Esophagus muscularis mucosa (tissue), 4 donors: ENCODE data around the gene CSF1. TPM values are rescaled to one million over a fixed set of nuclear protein-coding genes. Genes with fewer than 3 reads are reported as not detected.
"Not testable (repeated sequence)": the region's sequence is repeated elsewhere in the genome, so short reads cannot be mapped to it uniquely, and the experiment has no call there.

Source experiments
- DNase-seq: peaks from one replicate; pipeline ENCODE4 v3.0.0-alpha.2; 2017; ENCODE audit errors: extremely low spot score
- H3K27ac ChIP-seq, 4 donors: fragments of 200-600 bp; sonication (generic); replicated peaks in 1 of 4; 1 replicate in 3 of 4; 2 replicates in 1 of 4; pipeline ENCODE4 v1.5.1; 2016 to 2019; ENCODE audit warnings: mild to moderate bottlenecking in 1 of 4
- H3K27me3 ChIP-seq, 4 donors: fragments of 200-600 bp; sonication (generic); one replicate each; pipeline versions ENCODE4 v1.5.1 to v1.6.0; 2016 to 2019
- H3K36me3 ChIP-seq, 4 donors: fragments of 200-600 bp; sonication (generic); one replicate each; pipeline ENCODE4 v1.5.1; 2016 to 2019
- H3K4me1 ChIP-seq, 4 donors: fragments of 200-600 bp; sonication (generic); one replicate each; pipeline ENCODE4 v1.5.1; 2016 to 2019
- H3K4me3 ChIP-seq, 4 donors: fragments of 200-600 bp; sonication (generic); 1 replicate in 2 of 4; 2 replicates in 2 of 4; pipeline ENCODE4 v1.5.1; 2016 to 2019; ENCODE audit warnings: mild to moderate bottlenecking in 4 of 4, moderate library complexity in 1 of 4
- H3K9me3 ChIP-seq, 4 donors: fragments of 200-600 bp; sonication (generic); 1 replicate in 3 of 4; 2 replicates in 1 of 4; pipeline ENCODE4 v1.5.1; 2016 to 2019
- EP300 ChIP-seq: sonication (generic); formaldehyde crosslinking; IDR thresholded peaks from one replicate; pipeline ENCODE4 v1.6.1; 2017; ENCODE audit warnings: antibody characterized with exemption
- POLR2A ChIP-seq: fragments of 450-650 bp; IDR thresholded peaks from one replicate; pipeline ENCODE4 v1.6.1; 2017; ENCODE audit warnings: antibody characterized with exemption, moderate library complexity, mild to moderate bottlenecking, low read depth
- POLR2AphosphoS5 ChIP-seq, 2 donors: sonication (generic); formaldehyde crosslinking; IDR thresholded peaks; one replicate each; pipeline ENCODE4 v1.6.1; 2017; ENCODE audit warnings: antibody characterized with exemption in 2 of 2
- WGBS: methylation state at CpG from one replicate; pipeline ENCODE4 v1.1.5; 2018; 5-methylcytosine and 5-hydroxymethylcytosine counted together
- intact Hi-C: fragments of 100-400 bp; cut with DNase I; formaldehyde crosslinking; loops from one replicate; pipeline ENCODE4 v1.15.1; 2023
- total RNA-seq, 4 donors: library from RNA; depleted of rRNA; stranded (reverse); fragments of >200 nt; gene quantifications; one replicate each; pipeline versions ENCODE4 v1.1.0 to v1.2.1, GENCODE V29; 2016
- TF ChIP-seq, protein P1 (sequence below), 3 experiments: fragments of 200-600 bp in 2 of 3; fragments of 450-650 bp in 1 of 3; sonication (generic) in 2 of 3; IDR thresholded peaks; one replicate each; pipeline ENCODE4 v1.5.1; 2017 to 2019; ENCODE audit warnings: antibody characterized with exemption in 3 of 3, mild to moderate bottlenecking in 2 of 3, moderate library complexity in 1 of 3

Gene CSF1
- total RNA-seq, 4 donors from 2014 or later = 27.0 to 92.6 (median 48.1) TPM

DNA sequence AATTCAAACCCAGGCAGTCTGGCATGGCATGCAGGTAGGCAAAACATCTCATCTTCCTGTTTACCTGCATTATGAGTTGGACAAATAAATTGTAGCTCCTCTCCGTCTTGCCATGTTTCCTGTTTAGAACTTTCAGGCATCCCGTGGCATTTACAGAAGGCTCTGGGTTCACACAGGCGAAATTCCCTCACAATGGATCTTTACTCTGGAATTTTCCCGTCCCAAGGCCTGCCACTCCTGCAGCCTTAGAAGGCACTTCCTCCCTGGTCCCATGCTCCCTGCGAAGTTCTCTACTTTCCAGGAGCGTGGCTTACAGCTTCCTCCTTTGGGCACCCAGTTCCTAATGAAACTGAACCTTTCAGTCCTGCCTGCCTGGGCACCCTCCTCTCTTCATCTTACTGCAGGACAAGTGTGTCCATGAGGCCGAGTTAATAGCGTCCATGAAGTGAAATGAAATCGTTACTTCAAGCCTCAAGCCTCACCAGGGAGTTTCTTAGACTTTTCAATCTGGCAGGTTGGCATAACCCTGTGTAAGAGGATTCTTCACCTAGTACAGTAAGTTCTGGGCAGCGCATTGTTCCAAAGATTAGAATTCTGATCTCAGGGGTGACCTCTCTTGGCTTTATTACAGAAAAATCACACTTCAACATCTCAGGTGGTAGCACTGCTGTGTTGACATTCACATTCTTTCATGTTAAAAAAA is 37.1 kb downstream of the CSF1 start:
- intact Hi-C loops = no loop called here
- TF ChIP-seq EP300 (no peak), POLR2A (no peak), POLR2AphosphoS5 (IDR thresholded peaks at IDR 0.05) (no peak)
- TF ChIP-seq, protein P1, sequence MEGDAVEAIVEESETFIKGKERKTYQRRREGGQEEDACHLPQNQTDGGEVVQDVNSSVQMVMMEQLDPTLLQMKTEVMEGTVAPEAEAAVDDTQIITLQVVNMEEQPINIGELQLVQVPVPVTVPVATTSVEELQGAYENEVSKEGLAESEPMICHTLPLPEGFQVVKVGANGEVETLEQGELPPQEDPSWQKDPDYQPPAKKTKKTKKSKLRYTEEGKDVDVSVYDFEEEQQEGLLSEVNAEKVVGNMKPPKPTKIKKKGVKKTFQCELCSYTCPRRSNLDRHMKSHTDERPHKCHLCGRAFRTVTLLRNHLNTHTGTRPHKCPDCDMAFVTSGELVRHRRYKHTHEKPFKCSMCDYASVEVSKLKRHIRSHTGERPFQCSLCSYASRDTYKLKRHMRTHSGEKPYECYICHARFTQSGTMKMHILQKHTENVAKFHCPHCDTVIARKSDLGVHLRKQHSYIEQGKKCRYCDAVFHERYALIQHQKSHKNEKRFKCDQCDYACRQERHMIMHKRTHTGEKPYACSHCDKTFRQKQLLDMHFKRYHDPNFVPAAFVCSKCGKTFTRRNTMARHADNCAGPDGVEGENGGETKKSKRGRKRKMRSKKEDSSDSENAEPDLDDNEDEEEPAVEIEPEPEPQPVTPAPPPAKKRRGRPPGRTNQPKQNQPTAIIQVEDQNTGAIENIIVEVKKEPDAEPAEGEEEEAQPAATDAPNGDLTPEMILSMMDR (IDR thresholded peaks at IDR 0.05) = no peak
- Histone ChIP-seq H3K4me3 (no peak overlapping the region), H3K27me3 (no peaks in the 10 kb centered on the region), H3K27ac (no peak overlapping the region), H3K36me3 (no peaks in the 10 kb centered on the region), H3K9me3 (no peaks in the 10 kb centered on the region), H3K4me1 (peaks cover 0 to 6% (median 5%) of the 10 kb centered on the region in 4 donors)
- DNase-seq = no peak
- WGBS = 84% methylated on average over 10 of the region's 10 CpGs

DNA sequence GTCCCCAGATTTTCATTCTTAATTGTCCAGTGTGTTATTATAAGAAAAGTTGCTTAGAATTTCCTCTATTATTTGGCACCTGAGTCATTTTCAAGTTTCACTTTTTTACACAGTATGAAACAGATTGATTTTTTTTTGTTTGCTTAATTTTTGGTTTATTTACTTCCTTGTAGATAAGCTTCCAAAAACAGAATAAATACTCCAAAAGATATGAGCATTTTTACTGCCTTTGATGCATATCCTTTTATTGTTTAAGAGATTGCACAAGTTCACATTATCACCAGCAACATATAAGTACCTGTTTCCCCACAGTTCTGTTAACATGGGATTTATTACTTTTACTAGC is 37.6 kb downstream of the CSF1 start:
- Histone ChIP-seq H3K27ac (no peak overlapping the region), H3K36me3 (no peaks in the 10 kb centered on the region), H3K4me3 (no peak overlapping the region), H3K9me3 (no peaks in the 10 kb centered on the region), H3K27me3 (no peaks in the 10 kb centered on the region), H3K4me1 (peaks cover 0 to 6% (median 5%) of the 10 kb centered on the region in 4 donors)
- no peak for TF ChIP-seq POLR2AphosphoS5 (IDR thresholded peaks at IDR 0.05)
- no peak for TF ChIP-seq EP300
- TF ChIP-seq, protein P1 (IDR thresholded peaks at IDR 0.05) = no peak
- no peak for TF ChIP-seq POLR2A
- intact Hi-C loops = no loop called here
- no peak for DNase-seq

DNA sequence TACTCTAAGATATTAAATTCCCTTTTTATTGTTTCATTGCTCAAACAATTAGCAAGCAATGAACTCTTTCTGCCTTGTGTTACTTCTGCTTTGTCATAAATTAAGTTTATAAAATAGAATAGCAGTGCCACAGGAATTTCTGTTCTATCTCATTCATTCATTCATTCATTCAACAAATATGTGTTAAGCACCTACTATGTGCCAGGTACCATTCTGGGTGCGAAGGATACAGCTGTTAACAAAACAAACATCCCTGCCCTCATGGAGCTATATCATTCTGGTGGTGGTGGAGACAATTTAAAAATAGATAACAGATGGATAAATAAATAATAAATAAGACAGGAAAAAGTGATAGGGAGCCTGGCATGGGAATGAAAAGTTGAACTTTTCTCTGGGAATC is 39.4 kb downstream of the CSF1 start:
- Histone ChIP-seq H3K4me1 (peaks cover 0 to 10% (median 5%) of the 10 kb centered on the region in 4 donors), H3K4me3 (no peak overlapping the region), H3K27me3 (no peaks in the 10 kb centered on the region), H3K9me3 (no peaks in the 10 kb centered on the region), H3K36me3 (no peaks in the 10 kb centered on the region), H3K27ac (no peak overlapping the region)
- WGBS = 84% methylated on average over 1 of the region's 1 CpG
- intact Hi-C loops = no loop called here
- no peak for DNase-seq
- TF ChIP-seq EP300 (no peak), POLR2AphosphoS5 (IDR thresholded peaks at IDR 0.05) (no peak), POLR2A (no peak)
- TF ChIP-seq, protein P1 (IDR thresholded peaks at IDR 0.05) = no peak

DNA sequence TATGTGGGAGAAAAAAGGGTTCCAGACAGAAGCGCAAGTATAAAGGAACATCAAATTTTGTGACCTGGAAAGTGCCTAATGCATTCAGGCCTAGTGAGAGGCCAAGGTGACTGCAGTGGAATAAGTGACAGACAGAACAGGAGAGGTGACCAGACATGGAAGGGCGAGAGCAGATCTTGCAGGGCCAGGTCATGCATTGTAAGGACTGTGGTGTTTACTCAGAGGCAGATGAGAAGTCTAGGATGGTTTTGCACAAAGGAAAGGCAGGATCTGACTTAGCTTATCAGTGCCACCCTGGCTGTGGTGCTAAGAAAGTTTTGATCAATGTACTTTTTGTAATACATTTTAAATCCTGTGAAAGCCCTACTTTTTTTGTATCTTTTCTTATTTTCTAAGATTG is 39.9 kb downstream of the CSF1 start:
- Histone ChIP-seq H3K36me3 (no peaks in the 10 kb centered on the region), H3K4me3 (no peak overlapping the region), H3K4me1 (peaks cover 0 to 10% (median 5%) of the 10 kb centered on the region in 4 donors), H3K27me3 (no peaks in the 10 kb centered on the region), H3K27ac (no peak overlapping the region), H3K9me3 (no peaks in the 10 kb centered on the region)
- TF ChIP-seq POLR2A (no peak), EP300 (no peak), POLR2AphosphoS5 (IDR thresholded peaks at IDR 0.05) (no peak)
- TF ChIP-seq, protein P1 (IDR thresholded peaks at IDR 0.05) = no peak
- no peak for DNase-seq
- intact Hi-C loops = no loop called here
- 95% methylated on average over 2 of the region's 2 CpGs for WGBS

DNA sequence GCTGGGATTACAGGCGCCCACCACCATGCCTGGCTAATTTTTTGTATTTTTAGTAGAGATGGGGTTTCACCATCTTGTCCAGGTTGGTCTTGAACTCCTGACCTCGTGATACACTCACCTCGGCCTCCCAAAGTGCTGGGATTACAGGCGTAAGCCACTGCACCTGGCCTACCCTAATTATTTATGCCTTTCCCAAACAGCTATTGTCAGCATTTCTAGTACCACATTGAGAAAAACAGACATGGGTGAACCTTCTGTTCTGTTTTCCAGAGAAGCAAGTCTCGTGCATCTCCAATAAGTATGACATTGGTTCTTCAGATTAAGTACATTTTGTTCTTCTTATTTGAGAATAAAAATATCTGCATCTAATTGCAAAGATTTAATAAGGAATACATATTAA is 40.9 kb downstream of the CSF1 start:
- H3K27me3 ChIP-seq, H3K9me3 ChIP-seq, DNase-seq, intact Hi-C loops, H3K27ac ChIP-seq, H3K36me3 ChIP-seq, H3K4me3 ChIP-seq: not testable (repeated sequence)
- WGBS = 96% methylated on average over 5 of the region's 5 CpGs
- peaks cover 0 to 10% (median 5%) of the 10 kb centered on the region in 4 donors for H3K4me1 ChIP-seq
